Naive thymus-derived CD4-positive, alpha-beta T cell (primary cell): ENCODE measurements around the gene RANBP2. TPM values are rescaled to one million over a fixed set of nuclear protein-coding genes. Genes with fewer than 3 reads are reported as not detected.
"Not testable (repeated sequence)": the region's sequence is repeated elsewhere in the genome, so short reads cannot be mapped to it uniquely, and the experiment has no call there.

ENCODE experiments used
- ATAC-seq: fragments of 150-1000 bp; cut with Tn5 transposase; 2 replicates; pipeline ENCODE4 v1.10.0; 2021; ENCODE audit warnings: mild to moderate bottlenecking, moderate library complexity
- CTCF ChIA-PET: fragments of 350-600 bp; sonication (Branson Sonifier 250); formaldehyde crosslinking; loops from one replicate; lab custom pipeline; 2021; ENCODE audit warnings: antibody characterized with exemption; lab: Charles Lee
- POLR2A ChIA-PET: fragments of 350-600 bp; sonication (Branson Sonifier 250); formaldehyde crosslinking; loops from one replicate; lab custom pipeline; 2021; ENCODE audit warnings: antibody characterized with exemption, inconsistent platforms; lab: Charles Lee
- DNase-seq, 9 donors: peaks; one replicate each; pipeline versions ENCODE4 v3.0.0 to v3.0.0-alpha.2; 2020 to 2022; ENCODE audit warnings: mixed read lengths in 1 of 9
- H3K27ac ChIP-seq: one replicate; pipeline ENCODE4 v1.7.0; 2013; ENCODE audit warnings: mild to moderate bottlenecking, low read depth, low read length, moderate library complexity
- H3K27me3 ChIP-seq, 2 donors: one replicate each; pipeline ENCODE4 v1.7.0; 2013; ENCODE audit warnings: low read length in 2 of 2, mild to moderate bottlenecking in 2 of 2, moderate library complexity in 2 of 2; ENCODE audit not compliant: control insufficient read depth in 2 of 2, insufficient read depth in 2 of 2
- H3K36me3 ChIP-seq, 3 experiments: 1 replicate in 2 of 3; 2 replicates in 1 of 3; pipeline ENCODE4 v1.7.0; 2013; ENCODE audit warnings: low read length in 3 of 3, mild to moderate bottlenecking in 3 of 3, moderate library complexity in 1 of 3; ENCODE audit not compliant: insufficient read depth in 3 of 3, control insufficient read depth in 2 of 3
- H3K4me1 ChIP-seq, 2 donors: one replicate each; pipeline ENCODE4 v1.7.0; 2013; ENCODE audit warnings: low read length in 2 of 2, mild to moderate bottlenecking in 2 of 2, moderate library complexity in 1 of 2; ENCODE audit not compliant: control insufficient read depth in 2 of 2, insufficient read depth in 2 of 2
- H3K4me3 ChIP-seq: 2 replicates; pipeline ENCODE4 v1.7.0; 2013; ENCODE audit warnings: mild to moderate bottlenecking, low read length
- H3K9me3 ChIP-seq, 3 experiments: 1 replicate in 2 of 3; 2 replicates in 1 of 3; pipeline ENCODE4 v1.7.0; 2013; ENCODE audit warnings: low read length in 3 of 3; ENCODE audit not compliant: control insufficient read depth in 2 of 3
- H3K27ac Mint-ChIP-seq, 9 donors: one replicate each; pipeline ENCODE4 v1.8.0; 2020 to 2022; ENCODE audit warnings: mixed read lengths in 9 of 9, mild to moderate bottlenecking in 8 of 9, moderate library complexity in 5 of 9, inconsistent platforms in 2 of 9
- H3K27me3 Mint-ChIP-seq, 5 donors: one replicate each; pipeline ENCODE4 v1.8.0; 2021 to 2022; ENCODE audit warnings: mixed read lengths in 5 of 5, mild to moderate bottlenecking in 1 of 5
- H3K36me3 Mint-ChIP-seq, 5 donors: one replicate each; pipeline ENCODE4 v1.8.0; 2020 to 2022; ENCODE audit warnings: mixed read lengths in 5 of 5, mild to moderate bottlenecking in 3 of 5, inconsistent platforms in 1 of 5
- H3K4me1 Mint-ChIP-seq, 7 donors: one replicate each; pipeline ENCODE4 v1.8.0; 2020 to 2022; ENCODE audit warnings: mixed read lengths in 7 of 7, mild to moderate bottlenecking in 3 of 7, inconsistent platforms in 1 of 7
- H3K4me3 Mint-ChIP-seq, 10 donors: one replicate each; pipeline ENCODE4 v1.8.0; 2020 to 2022; ENCODE audit warnings: mild to moderate bottlenecking in 10 of 10, mixed read lengths in 10 of 10, moderate library complexity in 6 of 10, inconsistent platforms in 2 of 10
- H3K9me3 Mint-ChIP-seq, 11 donors: one replicate each; pipeline ENCODE4 v1.8.0; 2020 to 2022; ENCODE audit warnings: mixed read lengths in 11 of 11, mild to moderate bottlenecking in 4 of 11, inconsistent platforms in 1 of 11, moderate library complexity in 1 of 11
- intact Hi-C, 2 donors: fragments of 100-400 bp; cut with micrococcal nuclease; formaldehyde crosslinking; loops; one replicate each; pipeline ENCODE4 v1.15.1; 2023
- polyA plus RNA-seq, 2 donors: library from polyadenylated mRNA; unstranded; fragments of 300-500 nt; fragmentation: Illumina TruSeq; gene quantifications; one replicate each; pipeline ENCODE4 v1.2.3, GENCODE V29; 2021
- total RNA-seq, 6 experiments: library from RNA in 5 of 6; stranded (reverse) in 5 of 6; gene quantifications; 1 replicate in 5 of 6; 2 replicates in 1 of 6; pipeline ENCODE4 v1.2.3 and lab custom pipeline; 2021 to 2026

RANBP2 gene
- total and polyA plus RNA-seq, 7 experiments from 2014 or later: 15.2 to 118 (median 80.3) TPM

GRCh38 chr2:108704871-108705270 is 14.4 kb upstream of the RANBP2 start:
- ChIA-PET CTCF (no interaction called here), POLR2A (no interaction called here)
- Mint-ChIP-seq H3K36me3 (peaks cover 5 to 10% (median 6%) of the 10 kb centered on the region in 5 donors), H3K9me3 (peaks cover 0 to 28% (median 10%) of the 10 kb centered on the region in 11 donors), H3K27ac (no peak overlapping the region), H3K4me3 (no peak overlapping the region), H3K4me1 (peaks cover 0 to 4% (median 0%) of the 10 kb centered on the region in 7 donors), H3K27me3 (peaks cover 0 to 14% (median 4%) of the 10 kb centered on the region in 5 donors)
- H3K4me3 ChIP-seq: no peak overlapping the region
- no peaks in the 10 kb centered on the region for H3K9me3 ChIP-seq
- no peaks in the 10 kb centered on the region for H3K27me3 ChIP-seq
- no peak for DNase-seq
- H3K27ac ChIP-seq: no peak overlapping the region
- ATAC-seq: no peak
- no peaks in the 10 kb centered on the region for H3K4me1 ChIP-seq
- no peaks in the 10 kb centered on the region for H3K36me3 ChIP-seq
- intact Hi-C loops: no loop called here

DNA sequence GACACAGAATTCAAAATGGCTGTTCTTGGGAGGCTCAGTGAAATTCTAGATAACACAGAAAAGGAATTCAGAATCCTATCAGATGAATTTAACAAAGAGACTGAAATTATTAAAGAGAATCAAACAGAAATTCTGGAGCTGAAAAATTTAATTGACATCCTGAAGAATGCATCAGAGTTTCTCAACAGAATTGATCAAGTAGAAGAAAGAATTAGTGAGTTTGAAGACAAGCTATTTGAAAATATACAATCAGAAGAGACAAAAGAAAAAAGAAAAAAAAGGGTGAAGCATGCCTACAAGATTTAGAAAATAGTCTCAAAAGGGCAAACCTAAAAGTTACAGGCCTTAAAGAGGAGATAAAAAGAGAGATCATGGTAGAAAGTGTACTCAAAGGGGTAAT is 12.0 kb upstream of the RANBP2 start:
- H3K27me3 Mint-ChIP-seq: peaks cover 0 to 20% (median 4%) of the 10 kb centered on the region in 5 donors
- H3K27ac Mint-ChIP-seq: no peak overlapping the region
- H3K36me3 Mint-ChIP-seq: peaks cover 5 to 10% (median 6%) of the 10 kb centered on the region in 5 donors
- ATAC-seq: no peak
- H3K4me1 Mint-ChIP-seq: no peaks in the 10 kb centered on the region
- Histone ChIP-seq H3K27ac (no peak overlapping the region), H3K27me3 (no peaks in the 10 kb centered on the region), H3K4me3 (no peak overlapping the region), H3K9me3 (no peaks in the 10 kb centered on the region), H3K36me3 (no peaks in the 10 kb centered on the region), H3K4me1 (no peaks in the 10 kb centered on the region)
- intact Hi-C loops: no loop called here
- CTCF ChIA-PET: no interaction called here
- DNase-seq: no peak
- H3K9me3 Mint-ChIP-seq: peaks cover 0 to 28% (median 10%) of the 10 kb centered on the region in 11 donors
- H3K4me3 Mint-ChIP-seq: no peak overlapping the region
- POLR2A ChIA-PET: no interaction called here

GRCh38 chr2:108716971-108717370 is 2.3 kb upstream of the RANBP2 start:
- ATAC-seq, POLR2A ChIA-PET, H3K27me3 Mint-ChIP-seq, H3K4me1 ChIP-seq, H3K9me3 Mint-ChIP-seq, H3K27ac ChIP-seq, CTCF ChIA-PET, H3K9me3 ChIP-seq, H3K36me3 ChIP-seq, H3K4me3 Mint-ChIP-seq, H3K27me3 ChIP-seq, DNase-seq, H3K36me3 Mint-ChIP-seq, H3K4me3 ChIP-seq: not testable (repeated sequence)
- intact Hi-C loops: loop anchor here in 1 of 2 donors (5.0 to 10.0 kb wide), 2 partner anchors 95 to 1488 kb away; partner anchors contain the start of gene NPHP1
- Mint-ChIP-seq H3K4me1 (peaks cover 4 to 22% (median 16%) of the 10 kb centered on the region in 7 donors), H3K27ac (peak overlapping the region in 1 of 9 donors; percentile 30)

DNA sequence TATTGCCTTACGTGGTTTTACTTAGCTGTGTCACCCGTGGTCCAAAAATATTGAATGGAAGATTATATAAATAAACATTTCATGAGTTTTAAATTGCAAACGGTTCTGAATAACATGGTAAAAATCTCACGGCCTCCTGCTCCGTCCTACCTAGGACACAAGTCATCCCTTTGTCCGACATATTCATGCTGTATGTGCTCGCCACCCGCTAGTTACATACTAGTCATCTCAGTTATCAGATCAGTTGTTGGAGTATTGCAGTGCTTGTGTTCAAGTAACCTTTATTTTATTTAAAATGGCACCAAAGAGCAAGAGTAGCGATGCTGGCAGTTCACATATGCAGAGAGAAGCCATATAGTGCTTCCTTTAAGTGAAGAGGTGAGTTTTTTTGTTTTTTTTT is 6.8 kb downstream of the RANBP2 start:
- CTCF ChIA-PET, H3K36me3 ChIP-seq, H3K9me3 ChIP-seq, H3K27me3 Mint-ChIP-seq, ATAC-seq, H3K4me3 ChIP-seq, H3K27ac ChIP-seq, DNase-seq, POLR2A ChIA-PET, H3K4me1 ChIP-seq, intact Hi-C loops, H3K9me3 Mint-ChIP-seq, H3K27me3 ChIP-seq: not testable (repeated sequence)
- Mint-ChIP-seq H3K27ac (peak overlapping the region in 3 of 9 donors; percentile 19 to 40 (median 21)), H3K4me1 (peaks cover 13 to 67% (median 46%) of the 10 kb centered on the region in 7 donors), H3K4me3 (peak overlapping the region in 7 of 10 donors; percentile 1 to 53 (median 9)), H3K36me3 (peaks cover 0 to 11% (median 0%) of the 10 kb centered on the region in 5 donors)

DNA sequence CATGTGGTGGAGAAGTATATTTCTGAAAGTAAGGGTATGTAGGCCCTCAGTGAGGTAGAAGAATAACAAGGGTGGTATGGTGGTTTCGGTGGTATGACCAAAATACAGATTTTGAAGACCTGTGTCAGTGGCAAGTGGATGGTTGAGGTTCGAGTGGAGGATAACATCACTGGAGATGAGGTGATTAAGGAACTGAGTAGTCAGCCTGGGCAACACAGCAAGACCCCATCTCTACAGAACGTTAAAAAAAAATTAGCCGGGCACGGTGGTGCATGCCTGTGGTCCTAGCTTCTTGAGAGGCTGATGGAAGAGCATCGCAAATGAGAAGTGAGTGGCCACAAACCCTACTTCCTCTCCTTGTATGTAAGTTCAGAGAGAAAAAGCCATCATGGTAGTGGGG is 15.4 kb downstream of the RANBP2 start:
- DNase-seq, H3K9me3 ChIP-seq, H3K4me1 ChIP-seq, H3K4me3 ChIP-seq, H3K4me1 Mint-ChIP-seq, H3K27me3 Mint-ChIP-seq, POLR2A ChIA-PET, H3K27me3 ChIP-seq, H3K4me3 Mint-ChIP-seq, ATAC-seq, CTCF ChIA-PET, H3K9me3 Mint-ChIP-seq, intact Hi-C loops, H3K27ac ChIP-seq: not testable (repeated sequence)
- Mint-ChIP-seq H3K27ac (peak overlapping the region in 5 of 9 donors; percentile 3 to 83 (median 27)), H3K36me3 (peaks cover 0 to 21% (median 14%) of the 10 kb centered on the region in 5 donors)
- H3K36me3 ChIP-seq: peaks cover 0 to 17% (median 0%) of the 10 kb centered on the region in 3 experiments

GRCh38 chr2:108757973-108758372 is 38.7 kb downstream of the RANBP2 start:
- ATAC-seq, H3K4me1 ChIP-seq, H3K27ac ChIP-seq, H3K27me3 Mint-ChIP-seq, H3K27me3 ChIP-seq, CTCF ChIA-PET, H3K27ac Mint-ChIP-seq, H3K4me3 Mint-ChIP-seq, POLR2A ChIA-PET, H3K9me3 ChIP-seq, DNase-seq, intact Hi-C loops, H3K4me1 Mint-ChIP-seq, H3K4me3 ChIP-seq, H3K9me3 Mint-ChIP-seq: not testable (repeated sequence)
- H3K36me3 ChIP-seq: peaks cover 1 to 11% (median 4%) of the 10 kb centered on the region in 3 experiments
- H3K36me3 Mint-ChIP-seq: peaks cover 4 to 38% (median 17%) of the 10 kb centered on the region in 5 donors

- H3K4me1 ChIP-seq, H3K27me3 Mint-ChIP-seq, H3K4me3 Mint-ChIP-seq, H3K27ac ChIP-seq, H3K4me3 ChIP-seq, H3K9me3 Mint-ChIP-seq, DNase-seq, POLR2A ChIA-PET, ATAC-seq, CTCF ChIA-PET, H3K27ac Mint-ChIP-seq, H3K9me3 ChIP-seq, intact Hi-C loops, H3K27me3 ChIP-seq: not testable (repeated sequence)
- peaks cover 10 to 37% (median 27%) of the 10 kb centered on the region in 5 donors for H3K36me3 Mint-ChIP-seq
- peaks cover 4 to 36% (median 7%) of the 10 kb centered on the region in 3 experiments for H3K36me3 ChIP-seq
- peaks cover 0 to 26% (median 11%) of the 10 kb centered on the region in 7 donors for H3K4me1 Mint-ChIP-seq
Measured at GRCh38 chr2:108762618-108763017, 43.3 kb downstream of the RANBP2 start.
